ENCODE data around the gene PTPRA. TPM values are rescaled to one million over a fixed set of nuclear protein-coding genes. Genes with fewer than 3 reads are reported as not detected.

Gene PTPRA
- total and polyA plus RNA-seq, 2 of the 13 experiments (the other 11 are each of a cell fraction or from before 2014, with no cell fraction given), result 47.2 to 127 TPM

DNA sequence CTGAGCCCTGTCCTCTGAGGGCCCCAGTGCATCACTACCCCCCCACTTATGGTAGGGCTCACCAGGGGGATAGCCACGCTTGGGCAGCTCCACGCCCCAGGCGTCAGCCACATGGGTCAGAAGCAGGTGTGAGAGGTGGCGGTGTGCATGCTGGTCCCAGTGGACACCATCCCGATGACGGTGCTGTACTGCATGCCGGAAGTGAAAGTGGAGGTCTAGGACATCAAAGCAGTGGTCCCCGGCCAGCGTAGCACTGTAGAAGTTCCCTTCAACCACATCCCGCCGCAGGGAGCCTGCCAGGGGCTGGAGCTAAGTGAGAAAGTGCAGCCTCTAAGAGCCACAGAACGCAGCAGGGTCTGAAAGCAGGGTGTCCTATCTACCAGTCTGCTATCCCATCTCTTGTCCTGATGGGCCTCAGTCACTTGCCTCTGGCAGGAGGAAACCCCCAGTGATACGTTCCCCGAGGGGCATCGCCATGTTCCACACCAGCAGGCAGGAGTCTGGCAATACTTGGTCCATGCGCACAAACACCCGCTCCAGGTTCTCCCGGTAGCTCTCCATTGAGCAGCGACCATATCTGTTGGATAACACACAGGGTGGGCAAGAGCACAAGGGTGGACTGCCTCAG is 35.0 kb upstream of the PTPRA start:
- no peaks in the 10 kb centered on the region; a peak in 1 of 5 replicates for H3K27me3 ChIP-seq (ENCODE audit: control insufficient read depth in 1 of 2, insufficient read depth in 2 of 2, low read length in 2 of 2)
- H3K27ac ChIP-seq (ENCODE audit: extremely low read length, insufficient read depth, low read length), result no peak overlapping the region
- no peak overlapping the region for H3K4me3 ChIP-seq (replicated peaks in 1 of 3; ENCODE audit: insufficient read depth in 1 of 3, low read depth in 2 of 3, low read length in 3 of 3)
- H3K4me2 ChIP-seq (ENCODE audit: low read depth, low read length), result no peak overlapping the region
- WGBS (ENCODE audit: low lambda C conversion rate), result 97% methylated on average over 19 of the region's 19 CpGs
- H3K79me2 ChIP-seq (ENCODE audit: insufficient read depth, low read length), result peaks cover 8% of the 10 kb centered on the region
- peaks cover 40% of the 10 kb centered on the region for H3K4me1 ChIP-seq (ENCODE audit: insufficient read depth, low read length)
- no peak overlapping the region for H2AFZ ChIP-seq (ENCODE audit: low read length)
- peaks cover 4 to 11% of the 10 kb centered on the region in 2 experiments; a peak in 3 of 5 replicates for H3K36me3 ChIP-seq (replicated peaks in 1 of 2; ENCODE audit: control insufficient read depth in 1 of 2, insufficient read depth in 2 of 2, low read length in 2 of 2)
- H4K20me1 ChIP-seq (ENCODE audit: insufficient read depth, low read length), result no peaks in the 10 kb centered on the region
- intact Hi-C loops (cut with micrococcal nuclease; ENCODE audit: unreplicated experiment), result no loop called here
- ATAC-seq, result no peak
- in situ Hi-C loops (cut with HindIII; ENCODE audit: extremely low pct_ligation_motif_present, low pct_unique_long_range_greater_than_20kb), result no loop called here
- BruUV-seq (replicated peaks), result no TSS peak
- H3K9ac ChIP-seq (ENCODE audit: insufficient read depth, low read depth, low read length), result no peak overlapping the region
- TF ChIP-seq, protein P1, sequence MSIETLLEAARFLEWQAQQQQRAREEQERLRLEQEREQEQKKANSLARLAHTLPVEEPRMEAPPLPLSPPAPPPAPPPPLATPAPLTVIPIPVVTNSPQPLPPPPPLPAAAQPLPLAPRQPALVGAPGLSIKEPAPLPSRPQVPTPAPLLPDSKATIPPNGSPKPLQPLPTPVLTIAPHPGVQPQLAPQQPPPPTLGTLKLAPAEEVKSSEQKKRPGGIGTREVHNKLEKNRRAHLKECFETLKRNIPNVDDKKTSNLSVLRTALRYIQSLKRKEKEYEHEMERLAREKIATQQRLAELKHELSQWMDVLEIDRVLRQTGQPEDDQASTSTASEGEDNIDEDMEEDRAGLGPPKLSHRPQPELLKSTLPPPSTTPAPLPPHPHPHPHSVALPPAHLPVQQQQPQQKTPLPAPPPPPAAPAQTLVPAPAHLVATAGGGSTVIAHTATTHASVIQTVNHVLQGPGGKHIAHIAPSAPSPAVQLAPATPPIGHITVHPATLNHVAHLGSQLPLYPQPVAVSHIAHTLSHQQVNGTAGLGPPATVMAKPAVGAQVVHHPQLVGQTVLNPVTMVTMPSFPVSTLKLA (IDR thresholded peaks at IDR 0.05), result peak; percentile 8; the same call in 1 of the 2 replicates
- TF ChIP-seq MED13 (CRISPR knock-in tag; IDR thresholded peaks at IDR 0.05) (no peak), POLR2A (IDR thresholded peaks at IDR 0.05; ENCODE audit: insufficient read depth in 1 of 2, low read depth in 2 of 2, low read length in 2 of 2) (0 out of 4 replicates have a peak, but pooled peaks of 1 of the 2 experiments have one; percentile 15), ZNF724P (CRISPR knock-in tag; IDR thresholded peaks at IDR 0.05; ENCODE audit: borderline replicate concordance) (0 out of 2 replicates have a peak, but pooled peaks have one; percentile 51), MLLT10 (CRISPR knock-in tag; IDR thresholded peaks at IDR 0.05) (0 out of 2 replicates have a peak, but pooled peaks have one; percentile 20), ZFYVE20 (CRISPR knock-in tag; IDR thresholded peaks at IDR 0.05; ENCODE audit: borderline replicate concordance, low read depth) (0 out of 2 replicates have a peak, but pooled peaks have one; percentile 28), ZNF768 (CRISPR knock-in tag; IDR thresholded peaks at IDR 0.05) (0 out of 2 replicates have a peak, but pooled peaks have one; percentile 19), POLR2AphosphoS5 (IDR thresholded peaks at IDR 0.05; ENCODE audit: low read depth, low read length) (0 out of 2 replicates have a peak, but pooled peaks have one; percentile 1), AGO2 (optimal IDR thresholded peaks at IDR 0.05; ENCODE audit: low read depth, low read length) (peak; percentile 40), FOXK2 (IDR thresholded peaks at IDR 0.05) (no peak), SMAD9 (CRISPR knock-in tag; IDR thresholded peaks at IDR 0.05) (no peak), NRL (CRISPR knock-in tag; IDR thresholded peaks at IDR 0.05; ENCODE audit: borderline replicate concordance) (peak; percentile 23; the same call in 1 of the 2 replicates)
- no peak for DNase-seq (ENCODE audit: low spot score)
- ChIA-PET CTCF (ENCODE audit: low intra/inter-chr PET ratio, low total read pairs) (no interaction called here), POLR2A (interaction anchor here (1.2 kb wide), 1 partner anchor 11 kb away, joined by 3 read pairs; no protein-coding TSS in a partner anchor)
- H3K9me3 ChIP-seq (ENCODE audit: low read length), result no peaks in the 10 kb centered on the region
- no peak for FAIRE-seq
